GM13977 (cell line): ENCODE results near the gene PSMB2.
"Not testable (repeated sequence)": the region's sequence is repeated elsewhere in the genome, so short reads cannot be mapped to it uniquely, and the experiment has no call there.

Experiments used
- DNase-seq: peaks from one replicate; pipeline ENCODE4 v3.0.0; 2012; ENCODE audit warnings: low spot score
- CTCF ChIP-seq: IDR thresholded peaks from 2 replicates; pipeline ENCODE4 v1.5.1; 2012; ENCODE audit warnings: mild to moderate bottlenecking, control low read depth; ENCODE audit not compliant: insufficient read depth; ENCODE audit errors: extremely low read depth, missing control alignments
- in situ Hi-C: fragments of 300-500 bp; cut with MboI; formaldehyde crosslinking; loops from one replicate; pipeline ENCODE4 v1.12.0; 2022; ENCODE audit warnings: low sequenced_read_pairs, low pct_unique_long_range_greater_than_20kb, mixed read lengths, inconsistent platforms; ENCODE audit not compliant: unreplicated experiment

PSMB2 gene

GRCh38 chr1:35586808-35587207, 54.5 kb downstream of the PSMB2 start:
- in situ Hi-C loops, result no loop called here

GRCh38 chr1:35585805-35586204, 55.5 kb downstream of the PSMB2 start:
- DNase-seq, in situ Hi-C loops: not testable (repeated sequence)

More at GRCh38 chr1:35586808-35587207, 54.5 kb downstream of the PSMB2 start:
- TF ChIP-seq CTCF, result no peak
- no peak for DNase-seq

GRCh38 chr1:35585281-35585680, 56.0 kb downstream of the PSMB2 start:
- no peak for TF ChIP-seq CTCF
- DNase-seq, result no peak
- in situ Hi-C loops, result no loop called here

GRCh38 chr1:35581621-35582020, 59.7 kb downstream of the PSMB2 start:
- in situ Hi-C loops, DNase-seq: not testable (repeated sequence)

- no peak for TF ChIP-seq CTCF
- DNase-seq, result no peak
- in situ Hi-C loops, result no loop called here
Observed at GRCh38 chr1:35580949-35581388, 60.4 kb downstream of the PSMB2 start.

GRCh38 chr1:35577071-35577998, 64.0 kb downstream of the PSMB2 start:
- DNase-seq, result peak; percentile 82
- in situ Hi-C loops, result loop anchor here (10.0 kb wide), 1 partner anchor 137 kb away; the partner anchor contains the start of gene C1orf216
- TF ChIP-seq CTCF, result peak; percentile 3

- in situ Hi-C loops, result loop anchor here (10.0 kb wide), 1 partner anchor 138 kb away; the partner anchor contains the start of gene C1orf216
- not testable (repeated sequence) for DNase-seq
Observed at GRCh38 chr1:35576766-35577070, 64.6 kb downstream of the PSMB2 start.

GRCh38 chr1:35576061-35576765, 65.1 kb downstream of the PSMB2 start:
- in situ Hi-C loops, result loop anchor here (10.0 kb wide), 1 partner anchor 139 kb away; the partner anchor contains the start of gene C1orf216

More at GRCh38 chr1:35576061-35576765, 65.1 kb downstream of the PSMB2 start:
- DNase-seq, result no peak
- no peak for TF ChIP-seq CTCF
